DMS53 treated with DMSO at 0.1 percent for 48 hours (cell line): ENCODE measurements around the gene ZNF559.

Experiments used
- DNase-seq: peaks from one replicate; lab custom pipeline; 2025; ENCODE audit not compliant: unreplicated experiment; lab: John Stamatoyannopoulos, UW

The ZNF559 gene

DNA sequence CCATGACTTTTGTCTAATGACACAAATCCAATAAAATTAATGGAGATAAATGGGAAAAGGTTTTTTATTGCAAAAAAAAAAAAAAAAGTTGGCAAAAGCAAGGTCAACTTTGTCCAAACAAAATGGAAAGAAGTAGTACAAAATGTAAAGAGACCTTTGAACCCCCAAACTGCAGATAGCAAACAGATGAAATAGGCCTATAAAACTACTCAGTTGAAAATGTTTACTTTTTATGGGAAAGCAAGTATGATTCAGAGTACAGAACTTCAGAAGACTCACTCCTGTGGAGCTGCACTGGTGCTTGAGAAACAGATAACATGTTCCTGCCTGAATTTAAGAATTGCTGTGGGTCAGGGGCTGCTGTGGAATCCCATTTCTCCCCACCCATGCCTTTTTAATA lies 29.0 kb downstream of the ZNF559 start:
- DNase-seq, result no peak

DNA sequence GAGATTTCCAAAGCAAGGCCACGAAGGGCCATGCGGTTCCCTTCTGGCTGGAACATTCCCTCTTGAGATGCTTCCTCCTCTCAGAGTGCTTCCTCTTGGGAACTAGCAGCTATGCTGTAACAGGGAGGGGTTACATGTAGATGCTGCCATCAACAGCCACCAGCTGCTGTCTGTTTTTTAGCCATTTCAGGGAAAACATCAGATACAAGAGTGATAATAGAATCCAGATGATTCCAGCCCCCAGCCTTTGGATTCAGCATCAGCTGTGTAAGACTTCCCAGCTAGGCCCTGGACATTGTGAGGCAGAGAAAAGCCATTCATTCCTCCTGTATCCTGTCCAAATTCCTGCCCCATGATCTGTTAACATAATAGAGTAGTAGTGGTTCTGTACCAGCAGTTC lies 30.7 kb downstream of the ZNF559 start:
- no peak for DNase-seq

DNA sequence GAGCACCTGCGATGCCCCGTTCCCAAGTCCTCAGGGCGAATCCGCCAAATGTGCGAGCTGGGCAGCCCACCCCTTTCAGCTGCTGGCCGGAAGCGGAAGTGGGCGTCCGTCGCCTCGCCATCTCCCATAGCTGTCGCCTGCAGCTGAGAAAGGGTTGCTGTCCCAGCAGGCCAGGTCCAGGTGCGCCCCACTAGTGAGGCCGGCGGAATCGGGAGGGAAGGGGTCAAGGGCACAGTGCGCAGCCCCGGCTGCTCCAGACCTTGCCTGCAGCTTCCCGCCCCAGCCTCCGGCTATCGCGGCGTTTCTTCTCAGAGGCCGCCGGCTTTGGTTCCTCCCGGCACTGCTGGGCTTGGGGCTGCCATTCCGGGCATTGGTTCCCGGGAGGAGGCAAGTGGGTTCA lies 38.9 kb downstream of the ZNF559 start, which contains the start of gene ZNF177:
Gene ZNF177 (plus strand): TSS at position 109 of the 400 bp plus-strand sequence. CDS start 15,299 bp downstream, outside the sequence.
- DNase-seq, result no peak

DNA sequence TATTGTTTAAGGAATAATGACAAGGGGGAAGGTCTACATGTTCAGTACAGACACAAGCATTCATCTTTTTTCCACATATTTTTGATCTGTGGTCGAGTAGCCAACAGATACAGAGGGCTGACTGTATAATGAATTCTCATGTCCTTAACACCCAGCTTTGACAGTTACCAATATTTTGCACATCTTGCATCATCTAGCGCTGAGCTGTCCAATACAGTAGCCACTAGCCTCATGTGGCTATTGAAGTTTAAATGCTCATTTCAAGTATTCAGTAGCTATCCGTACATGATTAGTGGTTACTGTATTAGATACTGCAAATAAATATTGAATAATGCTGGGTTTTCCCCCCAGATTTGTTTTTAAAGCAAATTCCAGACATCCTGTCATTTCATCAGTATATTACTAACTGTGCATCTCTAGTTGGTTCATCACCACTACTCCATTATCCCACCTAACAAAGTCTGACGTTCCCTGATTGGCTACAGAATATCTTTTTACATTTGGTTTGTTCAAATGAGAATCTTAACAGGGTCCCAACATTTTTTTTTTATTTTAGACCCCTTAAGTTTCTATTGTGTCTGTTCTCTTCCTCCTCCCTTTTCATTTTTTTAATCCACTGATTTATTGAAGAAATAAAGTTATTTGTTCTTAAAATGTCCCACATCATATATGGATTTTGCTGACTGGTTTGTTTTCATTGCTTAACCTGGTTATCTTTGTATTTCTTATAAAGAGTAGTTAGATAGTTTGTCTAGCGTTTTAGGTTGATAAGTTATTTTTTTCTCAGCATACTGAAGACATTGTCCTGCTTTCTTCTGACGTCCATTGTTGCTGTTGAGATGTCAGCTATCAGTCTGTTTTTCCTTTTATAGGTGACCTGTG lies 47.0 kb downstream of the ZNF559 start:
- DNase-seq, result no peak

DNA sequence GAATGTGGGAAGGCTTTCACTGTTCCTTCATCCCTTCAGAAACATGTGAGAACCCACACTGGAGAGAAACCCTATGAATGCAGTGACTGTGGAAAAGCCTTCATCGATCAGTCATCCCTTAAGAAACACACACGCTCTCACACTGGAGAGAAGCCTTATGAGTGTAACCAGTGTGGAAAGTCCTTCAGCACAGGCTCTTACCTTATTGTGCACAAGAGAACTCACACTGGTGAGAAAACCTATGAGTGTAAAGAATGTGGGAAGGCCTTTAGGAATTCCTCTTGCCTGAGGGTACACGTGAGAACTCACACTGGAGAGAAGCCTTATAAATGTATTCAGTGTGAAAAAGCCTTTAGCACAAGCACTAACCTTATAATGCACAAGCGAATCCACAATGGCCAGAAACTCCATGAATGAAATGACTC lies 57.4 kb downstream of the ZNF559 start:
- DNase-seq, result no peak
